Measurements from ENCODE around the gene ZNF740.
"Not testable (repeated sequence)": the region's sequence is repeated elsewhere in the genome, so short reads cannot be mapped to it uniquely, and the experiment has no call there.

The ZNF740 gene, protein sequence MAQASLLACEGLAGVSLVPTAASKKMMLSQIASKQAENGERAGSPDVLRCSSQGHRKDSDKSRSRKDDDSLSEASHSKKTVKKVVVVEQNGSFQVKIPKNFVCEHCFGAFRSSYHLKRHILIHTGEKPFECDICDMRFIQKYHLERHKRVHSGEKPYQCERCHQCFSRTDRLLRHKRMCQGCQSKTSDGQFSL
- 66.9 to 109 reads per million in 2 experiments for total RNA-seq

DNA sequence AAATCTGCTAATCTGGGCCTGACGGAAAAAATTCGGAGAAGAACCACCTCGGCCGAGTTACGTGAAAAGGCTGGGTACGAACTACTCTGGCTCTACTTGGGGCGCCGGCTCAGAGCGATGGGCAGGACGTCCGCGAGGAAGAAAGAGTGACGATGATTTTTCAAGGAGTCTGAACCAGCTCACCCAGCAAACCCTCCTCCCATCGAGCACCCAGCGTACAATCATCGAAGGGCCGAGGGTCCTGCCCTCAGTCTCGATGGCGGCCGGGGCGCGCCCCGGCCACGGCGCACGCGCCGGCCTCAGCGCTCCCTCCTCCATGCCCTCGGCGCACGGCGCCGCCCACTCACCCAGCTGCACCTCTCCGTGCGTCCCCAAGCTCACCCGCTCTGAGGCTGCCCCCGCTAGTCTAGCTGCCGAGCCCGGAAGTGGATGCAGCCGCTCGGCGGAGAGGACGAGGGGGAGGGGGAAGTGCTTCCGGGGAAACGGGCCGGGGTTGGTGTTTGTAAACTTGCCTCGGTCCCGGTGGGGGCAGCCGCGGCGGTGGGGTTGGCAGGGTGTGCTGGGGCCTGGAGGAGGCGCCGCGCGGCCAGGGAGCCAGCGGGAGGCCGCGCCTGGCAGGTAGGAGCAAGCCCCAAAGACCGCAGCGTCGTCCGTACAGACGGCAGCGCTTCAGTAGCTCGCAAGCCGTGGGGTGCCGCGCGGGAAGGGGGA, at the start of gene ZNF740, which contains the start of gene CSAD:
ZNF740 (plus strand) TSS at position 503 of the 711 bp plus-strand sequence. CDS start 1,262 bp downstream, outside the sequence.
CSAD (minus strand) TSS at position 706 of the 711 bp plus-strand sequence. CDS start 7,455 bp downstream, outside the sequence.
- peak; percentile 96 for DNase-seq (ENCODE audit: low read depth)

DNA sequence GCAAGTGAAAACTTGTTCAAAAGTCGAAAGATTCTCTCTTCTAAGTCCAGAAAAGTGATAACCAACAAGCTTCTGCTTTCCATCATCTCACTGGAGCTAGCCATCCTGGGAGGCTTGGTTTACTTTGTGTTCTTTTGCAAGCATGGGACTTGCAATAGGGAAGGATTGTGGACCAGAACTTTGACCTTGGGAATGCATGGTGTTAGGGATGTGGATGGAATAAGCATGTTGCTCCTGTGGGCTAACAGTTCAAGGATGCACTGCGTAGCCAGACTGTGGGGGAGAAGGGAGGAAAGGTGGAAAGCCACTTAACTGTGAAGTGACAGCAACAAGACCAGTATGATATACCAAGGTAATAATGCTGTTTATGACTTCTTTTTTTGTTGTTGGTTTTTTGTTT, 48.7 kb upstream of the ZNF740 start:
- no peak for DNase-seq (ENCODE audit: low read depth)

DNA sequence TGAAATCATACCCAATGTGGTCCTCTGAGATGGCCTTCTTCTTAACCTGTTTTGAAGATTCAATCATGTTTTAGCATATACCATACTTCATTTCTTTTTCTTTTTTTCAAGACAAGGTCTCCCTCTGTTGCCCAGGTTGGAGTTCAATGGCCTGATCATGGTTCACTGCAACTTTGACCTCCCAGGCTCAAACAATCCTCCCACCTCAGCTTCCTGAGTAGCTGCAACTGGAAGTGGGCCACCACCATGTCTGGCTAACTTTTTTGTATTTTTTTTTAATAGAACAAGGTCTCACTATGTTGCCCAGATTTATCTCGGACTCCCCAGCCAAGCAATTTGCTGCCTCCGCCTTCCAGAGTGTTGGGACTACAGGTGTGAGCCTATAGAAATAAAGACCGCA, 46.8 kb upstream of the ZNF740 start:
- no peak for DNase-seq (ENCODE audit: low read depth)

DNA sequence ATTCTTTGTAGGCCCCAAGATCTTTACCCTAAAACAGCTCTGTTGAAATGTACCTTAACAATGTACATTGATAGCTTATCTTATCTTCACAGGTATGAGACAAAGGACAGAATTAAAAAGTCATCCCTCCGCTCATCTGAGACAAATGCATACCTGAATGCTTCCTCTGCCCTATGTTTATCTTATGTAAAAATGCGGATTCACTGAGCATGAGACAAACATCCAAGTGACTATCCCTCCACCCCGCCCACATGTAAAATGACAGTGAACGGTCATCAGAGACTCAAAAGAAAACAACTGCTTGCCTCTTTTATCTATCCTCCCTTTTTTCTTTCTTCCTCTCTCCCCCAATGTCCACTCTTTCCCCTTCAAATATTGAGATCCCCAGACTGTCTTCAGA, 37.2 kb upstream of the ZNF740 start:
- no peak for DNase-seq (ENCODE audit: low read depth)

DNA sequence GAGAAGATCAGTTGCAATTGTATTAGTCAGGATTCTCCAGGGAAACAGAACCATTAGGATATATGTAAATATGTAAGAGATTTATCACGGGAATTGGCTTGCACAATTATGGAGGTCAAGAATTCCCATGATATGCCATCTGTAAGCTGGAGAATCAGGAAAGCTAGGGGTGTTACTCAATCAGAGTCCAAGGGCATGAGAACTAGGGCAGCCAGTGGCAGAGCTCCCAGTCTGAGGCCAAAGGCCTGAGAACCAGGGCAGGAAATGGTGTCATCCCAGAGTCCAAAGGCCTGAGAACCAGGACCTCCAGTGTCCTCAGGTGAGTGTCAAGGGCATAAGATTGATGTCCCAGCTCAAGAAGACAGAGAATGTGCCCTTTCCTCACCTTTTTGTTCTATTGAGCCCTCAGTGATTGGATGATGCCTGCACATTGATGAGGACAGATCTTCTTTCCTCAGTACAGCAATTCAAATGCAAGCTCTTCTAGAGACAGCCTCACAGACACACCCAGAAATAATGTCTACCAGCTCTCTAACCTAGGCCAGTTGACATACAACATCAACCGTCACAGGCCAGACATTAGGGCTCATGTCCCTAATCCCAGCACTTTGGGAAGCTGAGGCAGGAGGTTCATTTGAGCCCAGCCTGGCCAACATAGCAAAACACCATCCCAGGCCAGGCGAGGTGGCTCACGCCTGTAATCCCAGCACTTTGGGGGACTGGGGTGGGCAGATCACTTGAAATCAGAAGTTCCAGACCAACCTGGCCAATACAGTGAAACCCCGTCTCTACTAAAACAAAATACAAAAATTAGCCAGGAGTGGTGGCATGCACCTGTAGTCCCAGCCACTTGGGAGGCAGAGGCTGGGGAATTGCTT, 34.9 kb upstream of the ZNF740 start:
- no peak for DNase-seq (ENCODE audit: low read depth)

DNA sequence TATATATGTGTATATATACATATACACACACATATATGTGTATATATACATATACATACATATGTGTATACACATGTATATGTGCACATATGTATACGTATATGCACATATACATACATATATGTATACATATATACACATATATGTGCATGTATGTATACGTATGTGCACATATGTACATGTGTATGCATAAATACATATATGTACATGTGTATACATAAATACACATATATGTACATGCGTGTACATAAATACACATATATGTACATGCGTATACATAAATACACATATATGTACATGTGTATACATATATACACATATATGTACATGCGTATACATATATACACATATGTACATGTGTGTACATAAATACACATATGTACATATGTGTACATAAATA, 33.3 kb upstream of the ZNF740 start:
- no peak for DNase-seq (ENCODE audit: low read depth)

DNA sequence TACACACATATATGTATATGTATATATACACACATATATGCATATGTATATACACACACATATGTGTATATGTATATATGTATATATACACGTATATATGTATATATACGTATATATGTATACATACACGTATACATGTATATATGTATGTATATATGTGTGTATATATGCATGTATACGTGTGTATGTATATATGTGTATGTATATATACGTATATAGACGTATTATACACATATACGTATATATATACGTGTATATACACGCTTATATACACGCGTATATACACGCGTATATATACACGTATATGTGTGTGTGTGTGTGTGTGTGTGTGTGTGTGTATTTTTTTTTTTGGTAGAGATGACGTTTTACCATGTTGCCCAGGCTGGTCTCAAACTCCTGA, 32.9 kb upstream of the ZNF740 start:
- no peak for DNase-seq (ENCODE audit: low read depth)

DNA sequence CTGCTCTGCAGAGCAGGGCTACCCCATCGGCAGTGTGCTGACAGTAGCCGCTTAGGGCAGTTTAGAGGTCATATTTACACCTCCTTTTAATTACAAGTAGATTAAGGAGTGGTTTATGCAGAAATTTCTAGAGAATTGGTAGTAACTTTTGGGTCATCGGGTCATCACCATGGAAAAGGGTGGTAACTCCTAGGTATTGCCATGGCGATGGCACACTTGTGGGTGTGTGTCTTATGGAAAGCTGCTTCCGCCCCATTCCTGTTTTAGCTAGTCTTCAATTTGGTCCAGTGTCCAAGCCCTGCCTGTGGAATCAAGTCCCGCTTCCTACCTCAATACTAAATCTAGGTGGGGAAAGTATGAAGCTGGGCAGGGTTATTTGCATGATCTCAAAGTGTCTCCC, 29.5 kb upstream of the ZNF740 start:
- no peak for DNase-seq (ENCODE audit: low read depth)

DNA sequence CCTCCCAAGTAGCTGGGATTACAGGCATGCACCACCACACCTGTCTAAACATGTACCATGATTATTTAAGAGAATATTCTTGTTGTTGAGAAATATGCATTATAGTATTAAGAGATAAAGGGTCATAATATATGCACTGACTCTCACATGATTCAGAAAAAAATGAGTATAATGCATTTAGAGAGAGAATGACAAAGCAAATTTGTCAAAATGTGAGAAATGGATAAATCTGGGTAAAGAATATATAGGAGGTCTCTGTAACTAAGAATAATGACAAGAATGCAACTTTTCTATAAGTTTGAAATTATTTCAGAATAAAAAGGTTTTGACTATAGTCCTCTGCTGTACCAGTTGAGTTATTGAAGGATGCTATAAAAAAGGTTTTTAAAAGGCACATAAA, 28.1 kb upstream of the ZNF740 start:
- DNase-seq (ENCODE audit: low read depth), result no peak

DNA sequence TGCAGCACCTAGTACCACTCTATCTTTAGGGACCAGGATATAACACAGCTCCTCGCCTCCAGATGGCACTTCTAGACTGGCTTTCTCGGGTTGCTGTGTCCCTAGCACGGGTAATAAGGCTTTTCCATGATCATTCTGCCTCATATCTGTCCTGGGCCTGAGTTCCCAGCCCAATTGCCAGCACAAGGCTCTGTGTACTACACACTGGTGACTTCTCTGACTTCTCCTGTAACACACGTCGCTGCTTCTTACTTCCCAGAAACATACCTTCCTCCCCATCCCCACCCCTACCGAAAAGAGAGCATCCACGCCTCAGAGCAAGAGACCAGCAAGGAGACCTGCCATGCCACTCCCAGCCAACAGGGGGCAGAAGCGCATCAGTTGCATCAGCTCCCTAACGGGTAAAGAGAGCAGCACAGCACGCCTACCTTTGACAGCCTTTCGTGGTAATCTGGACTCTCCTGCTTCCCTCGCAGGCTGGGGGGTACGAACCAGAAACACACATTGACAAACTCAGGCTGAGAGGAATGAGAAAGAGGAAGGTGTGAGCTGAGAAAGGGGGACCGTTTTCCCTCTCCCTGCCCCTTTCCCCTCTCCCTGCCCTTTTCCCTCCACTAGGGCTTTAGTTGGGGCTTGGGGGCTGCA, 21.2 kb upstream of the ZNF740 start:
- DNase-seq (ENCODE audit: low read depth), result peak; percentile 82

DNA sequence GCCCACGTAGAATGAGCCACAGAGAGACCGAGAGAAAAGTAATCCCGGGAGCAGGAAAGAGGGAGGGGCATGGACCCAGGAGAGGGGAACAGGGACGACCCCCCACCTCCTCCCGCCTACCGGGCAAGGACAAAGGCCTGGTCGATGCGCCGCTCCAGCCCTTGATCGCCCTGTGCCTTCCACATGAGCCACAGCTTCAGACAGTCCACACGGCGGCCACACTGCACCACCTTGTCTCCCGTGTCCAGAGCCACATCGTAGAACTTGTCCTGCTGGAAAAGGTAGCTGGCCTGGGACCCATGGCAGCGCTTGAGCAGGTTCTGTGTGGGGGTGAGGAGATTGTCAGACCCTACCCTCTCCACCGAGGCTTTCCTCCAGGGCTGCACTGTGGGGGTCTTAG, 20.5 kb upstream of the ZNF740 start:
- no peak for DNase-seq (ENCODE audit: low read depth)

DNA sequence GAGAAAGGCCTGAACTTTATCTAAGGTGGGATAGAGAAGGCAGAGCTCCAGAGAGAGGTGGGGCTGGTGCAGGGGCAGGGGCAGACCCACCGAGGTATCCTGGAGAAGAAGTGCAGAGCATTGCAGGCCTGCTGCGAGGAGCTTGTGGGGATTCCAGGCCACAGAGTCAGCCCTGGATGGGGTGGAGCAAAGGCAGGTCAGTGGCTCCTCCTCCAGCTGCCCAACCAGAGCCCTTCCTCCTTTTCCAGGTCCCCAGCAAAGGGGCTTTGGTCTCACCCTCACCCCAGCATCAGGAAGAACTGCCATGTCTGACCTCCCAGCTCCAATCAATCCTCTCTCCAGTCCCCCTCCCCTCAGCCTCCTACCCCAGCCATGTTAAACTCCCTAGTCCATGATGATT, 19.8 kb upstream of the ZNF740 start:
- no peak for DNase-seq (ENCODE audit: low read depth)

DNA sequence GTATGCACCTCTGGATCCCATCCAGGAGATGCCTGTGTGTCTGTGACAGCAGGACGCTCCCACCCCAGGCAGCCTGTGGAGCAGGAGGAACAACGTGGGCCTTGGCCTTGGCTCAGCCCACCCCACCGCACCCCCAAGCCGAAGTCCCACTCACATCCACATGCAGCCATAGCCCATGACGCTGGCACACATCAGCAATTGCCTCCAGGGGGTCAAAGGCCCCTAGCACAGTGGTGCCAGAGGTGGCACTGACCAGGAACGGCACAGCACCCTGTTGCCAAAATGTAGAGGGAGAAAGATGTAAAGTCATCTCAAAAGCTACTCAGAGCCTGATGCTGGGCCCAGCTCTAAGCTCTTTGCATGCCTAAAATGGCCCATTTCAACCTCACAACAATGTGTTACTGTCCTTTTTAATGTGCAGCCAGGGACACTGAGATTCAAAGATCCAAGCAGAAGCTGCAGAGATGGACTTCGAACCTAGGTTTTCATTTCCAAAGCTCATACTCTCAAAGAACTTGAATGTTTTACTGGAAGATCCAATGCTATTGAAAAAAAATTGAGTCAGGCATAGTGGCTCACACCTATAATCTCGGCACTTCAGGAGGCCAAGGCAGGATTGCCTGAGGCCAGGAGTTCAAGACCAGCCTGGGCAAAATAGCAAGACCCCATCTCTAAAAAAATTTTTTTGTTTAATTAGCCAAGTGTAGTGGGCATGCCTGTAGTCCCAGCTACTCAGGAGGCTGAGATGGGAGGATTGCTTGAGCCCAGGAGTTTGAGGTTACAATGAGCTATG, 19.2 kb upstream of the ZNF740 start:
- no peak for DNase-seq (ENCODE audit: low read depth)

DNA sequence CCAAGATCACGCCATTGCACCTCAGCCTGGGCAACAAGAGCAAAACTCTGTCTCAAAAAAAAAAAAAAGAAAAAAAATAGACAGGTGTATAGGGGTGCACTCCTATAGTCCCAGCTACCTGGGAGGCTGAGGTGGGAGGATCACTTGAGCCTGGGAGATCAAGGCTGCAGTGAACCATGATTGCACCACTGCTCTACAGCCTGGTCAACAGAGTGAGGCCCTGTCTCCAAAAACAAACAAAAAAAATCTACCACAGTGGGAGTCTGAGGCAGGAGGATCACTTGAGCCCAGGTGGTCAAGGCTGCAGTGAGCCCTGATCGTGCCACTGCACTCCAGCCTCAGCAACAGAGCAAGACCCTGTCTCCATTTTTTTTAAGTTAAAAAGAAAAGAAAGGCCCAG, 17.5 kb upstream of the ZNF740 start:
- not testable (repeated sequence) for DNase-seq (ENCODE audit: low read depth)

DNA sequence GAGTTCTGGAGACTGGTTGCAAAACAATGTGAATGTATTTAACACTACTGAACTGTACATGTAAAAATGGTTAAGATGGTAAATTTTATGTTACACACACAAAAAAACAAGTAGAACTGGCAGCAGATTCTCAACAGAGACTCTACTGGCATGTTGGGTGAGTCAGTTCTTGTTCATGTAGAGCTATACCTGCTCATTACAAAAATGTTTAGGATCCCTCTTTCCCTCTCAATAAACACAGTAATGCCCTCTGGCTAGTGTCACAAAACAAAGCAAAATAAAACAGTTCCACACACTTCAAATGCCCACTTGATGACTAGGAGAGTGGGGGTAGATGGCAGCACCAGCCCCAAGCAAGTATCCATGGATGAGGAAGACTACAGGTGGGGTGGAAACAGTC, 13.7 kb upstream of the ZNF740 start:
- no peak for DNase-seq (ENCODE audit: low read depth)

DNA sequence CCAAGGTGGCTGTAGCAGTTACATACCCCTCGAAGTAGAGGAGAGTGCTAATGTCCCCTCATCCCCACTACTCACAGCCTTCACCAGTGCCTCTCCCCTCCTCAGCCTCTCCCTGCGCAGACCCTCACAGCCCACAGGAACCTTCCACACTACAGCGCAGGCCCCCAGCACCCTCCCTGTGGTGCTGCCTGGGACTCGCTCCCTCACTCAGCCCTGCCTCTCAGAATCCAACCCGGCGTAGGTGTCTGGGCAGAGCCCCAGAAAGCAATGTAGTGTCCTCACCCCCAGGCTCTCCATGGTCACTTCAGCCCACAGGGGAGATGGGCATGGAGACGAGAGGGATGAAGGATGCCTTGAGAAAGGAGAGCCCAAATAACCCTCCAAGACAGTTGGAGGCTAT, 10.9 kb upstream of the ZNF740 start:
- DNase-seq (ENCODE audit: low read depth), result no peak

DNA sequence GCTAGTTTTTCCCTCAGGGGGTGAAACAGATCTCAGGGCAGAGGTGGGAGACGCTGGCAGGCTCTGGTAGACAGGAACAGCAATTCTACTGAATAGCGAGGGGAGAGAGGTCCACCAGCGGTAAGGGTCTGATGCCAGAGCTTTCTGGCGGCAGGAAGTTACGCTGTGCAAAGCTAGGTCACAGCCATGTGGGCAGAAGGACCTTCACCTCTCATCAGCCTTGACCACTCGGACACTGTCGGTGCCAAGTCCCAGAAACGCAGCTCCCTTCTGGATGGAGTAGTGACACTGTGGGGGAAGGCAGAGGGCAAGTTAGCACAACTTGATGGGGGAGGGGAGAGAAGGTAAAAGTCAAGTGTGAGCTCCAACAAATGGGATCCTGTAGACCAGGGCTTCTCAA, 10.3 kb upstream of the ZNF740 start:
- no peak for DNase-seq (ENCODE audit: low read depth)

DNA sequence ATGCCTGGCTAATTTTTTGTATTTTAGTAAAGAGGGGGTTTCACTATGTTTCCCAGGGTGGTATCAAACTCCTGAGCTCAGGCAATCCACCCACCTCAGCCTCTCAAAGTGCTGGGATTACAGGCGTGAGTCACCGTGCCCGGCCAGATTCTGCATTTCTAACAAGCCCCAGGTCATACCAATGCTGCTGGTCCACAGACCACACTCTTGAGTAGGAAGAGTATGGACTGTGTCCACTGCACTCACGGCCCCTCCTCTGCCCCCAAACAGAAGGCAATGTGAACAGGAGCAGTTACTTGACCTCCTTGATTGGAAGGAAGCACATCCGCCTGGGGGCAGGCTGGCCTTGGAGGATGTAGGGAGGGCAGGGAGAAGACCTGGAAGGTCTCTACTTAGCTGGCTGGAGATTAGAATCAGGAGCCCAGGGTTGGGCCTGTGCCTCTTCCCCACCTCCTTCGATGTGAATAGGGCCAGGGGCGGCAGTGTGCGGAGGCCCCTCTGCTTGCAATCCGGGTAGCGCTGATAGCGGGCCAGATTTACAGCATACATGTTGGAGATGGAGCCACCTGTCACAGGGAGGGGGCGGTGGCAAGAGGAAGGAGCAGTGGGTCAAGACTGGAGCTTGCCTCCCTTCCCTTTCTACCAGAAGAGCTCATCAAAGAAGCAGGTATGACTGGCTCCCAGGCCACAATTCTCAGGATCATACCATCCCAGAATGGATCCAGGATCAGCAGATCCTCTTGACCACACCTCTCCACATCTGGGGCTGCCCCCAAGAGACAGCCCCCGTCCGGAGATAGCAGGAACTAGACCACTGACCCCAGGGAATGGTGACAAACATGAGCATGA, 9.4 kb upstream of the ZNF740 start:
- no peak for DNase-seq (ENCODE audit: low read depth)

DNA sequence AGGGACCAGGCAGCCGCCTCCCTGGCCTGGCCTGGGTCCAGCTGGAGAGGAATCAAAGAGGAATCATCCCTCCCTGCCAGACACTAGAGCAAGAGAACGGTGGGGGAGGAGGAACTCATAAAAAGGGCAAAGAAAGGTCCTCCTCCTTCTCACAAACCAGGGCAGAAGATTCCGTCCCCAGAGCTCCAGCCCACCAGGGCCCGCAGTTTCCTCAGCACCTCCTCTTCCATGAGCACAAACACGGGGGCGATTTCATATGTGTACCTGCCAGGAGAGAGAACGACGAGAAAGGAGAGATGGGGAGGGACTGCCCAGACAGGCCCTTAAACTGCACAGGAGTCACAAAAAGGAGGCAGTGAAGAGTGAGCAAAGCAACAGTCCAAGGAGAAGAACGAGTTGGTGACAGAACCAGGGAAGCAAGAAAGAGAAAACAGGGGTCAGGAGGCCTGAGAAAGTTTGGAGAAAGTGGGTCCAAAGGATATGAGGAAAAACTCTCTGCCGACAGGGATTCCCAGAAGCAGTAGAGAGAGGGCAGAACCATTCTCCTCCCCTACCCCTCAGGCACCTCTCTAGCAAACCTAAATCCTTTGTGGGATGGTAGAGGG, 8.7 kb upstream of the ZNF740 start:
- no peak for DNase-seq (ENCODE audit: low read depth)

DNA sequence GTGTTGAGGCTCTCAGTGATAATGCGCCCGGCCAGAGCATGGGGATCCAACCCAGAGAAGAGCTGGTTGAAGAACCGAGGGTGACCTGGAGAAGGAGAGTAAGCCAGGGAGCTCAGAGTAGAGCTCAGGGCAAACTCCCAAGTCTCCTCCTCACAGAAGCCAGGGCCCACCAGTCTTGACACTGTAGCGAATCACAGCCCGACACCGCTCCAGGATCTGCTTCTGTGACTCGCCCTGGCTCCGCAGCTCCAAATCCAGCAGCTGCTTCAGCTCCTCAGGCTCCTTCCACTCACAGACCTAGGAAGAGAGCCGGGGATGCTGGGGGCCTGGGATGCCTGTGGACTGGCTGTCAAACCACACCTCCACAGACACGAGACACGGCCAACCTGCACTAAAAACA, 8.2 kb upstream of the ZNF740 start:
- no peak for DNase-seq (ENCODE audit: low read depth)

Measured in T follicular helper cell (primary cell).